ENCODE data around the gene KRTAP5-10.

- TF ChIP-seq CTCF (IDR thresholded peaks at IDR 0.05) (no peak), POLR2AphosphoS5 (IDR thresholded peaks at IDR 0.05) (no peak)
These were observed 16.5 kb downstream of the KRTAP5-10 start for GRCh38 chr11:71581826-71582225.

All from breast epithelium (tissue), 3 donors.